Pons (tissue), 1 donor: ENCODE measurements around the gene AFMID.

Source experiments
- DNase-seq: peaks from one replicate; pipeline ENCODE4 v3.0.0-alpha.2; 2016; ENCODE audit warnings: low spot score

Gene AFMID

DNA sequence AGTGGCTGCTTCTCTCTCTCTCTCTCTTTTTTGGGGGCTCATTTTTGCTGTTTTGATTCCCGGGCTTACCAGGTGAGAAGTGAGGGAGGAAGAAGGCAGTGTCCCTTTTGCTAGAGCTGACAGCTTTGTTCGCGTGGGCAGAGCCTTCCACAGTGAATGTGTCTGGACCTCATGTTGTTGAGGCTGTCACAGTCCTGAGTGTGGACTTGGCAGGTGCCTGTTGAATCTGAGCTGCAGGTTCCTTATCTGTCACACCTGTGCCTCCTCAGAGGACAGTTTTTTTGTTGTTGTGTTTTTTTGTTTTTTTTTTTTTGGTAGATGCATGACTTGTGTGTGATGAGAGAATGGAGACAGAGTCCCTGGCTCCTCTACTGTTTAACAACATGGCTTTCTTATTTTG lies 36.6 kb downstream of the AFMID start:
- no peak for DNase-seq

DNA sequence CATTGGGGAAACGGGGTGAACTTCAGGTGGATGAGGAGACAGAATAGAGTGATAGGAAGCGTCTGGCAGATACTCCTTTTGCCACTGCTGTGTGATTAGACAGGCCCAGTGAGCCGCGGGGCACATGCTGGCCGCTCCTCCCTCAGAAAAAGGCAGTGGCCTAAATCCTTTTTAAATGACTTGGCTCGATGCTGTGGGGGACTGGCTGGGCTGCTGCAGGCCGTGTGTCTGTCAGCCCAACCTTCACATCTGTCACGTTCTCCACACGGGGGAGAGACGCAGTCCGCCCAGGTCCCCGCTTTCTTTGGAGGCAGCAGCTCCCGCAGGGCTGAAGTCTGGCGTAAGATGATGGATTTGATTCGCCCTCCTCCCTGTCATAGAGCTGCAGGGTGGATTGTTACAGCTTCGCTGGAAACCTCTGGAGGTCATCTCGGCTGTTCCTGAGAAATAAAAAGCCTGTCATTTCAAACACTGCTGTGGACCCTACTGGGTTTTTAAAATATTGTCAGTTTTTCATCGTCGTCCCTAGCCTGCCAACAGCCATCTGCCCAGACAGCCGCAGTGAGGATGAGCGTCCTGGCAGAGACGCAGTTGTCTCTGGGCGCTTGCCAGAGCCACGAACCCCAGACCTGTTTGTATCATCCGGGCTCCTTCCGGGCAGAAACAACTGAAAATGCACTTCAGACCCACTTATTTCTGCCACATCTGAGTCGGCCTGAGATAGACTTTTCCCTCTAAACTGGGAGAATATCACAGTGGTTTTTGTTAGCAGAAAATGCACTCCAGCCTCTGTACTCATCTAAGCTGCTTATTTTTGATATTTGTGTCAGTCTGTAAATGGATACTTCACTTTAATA lies 37.3 kb downstream of the AFMID start:
- DNase-seq: peak; percentile 67

DNA sequence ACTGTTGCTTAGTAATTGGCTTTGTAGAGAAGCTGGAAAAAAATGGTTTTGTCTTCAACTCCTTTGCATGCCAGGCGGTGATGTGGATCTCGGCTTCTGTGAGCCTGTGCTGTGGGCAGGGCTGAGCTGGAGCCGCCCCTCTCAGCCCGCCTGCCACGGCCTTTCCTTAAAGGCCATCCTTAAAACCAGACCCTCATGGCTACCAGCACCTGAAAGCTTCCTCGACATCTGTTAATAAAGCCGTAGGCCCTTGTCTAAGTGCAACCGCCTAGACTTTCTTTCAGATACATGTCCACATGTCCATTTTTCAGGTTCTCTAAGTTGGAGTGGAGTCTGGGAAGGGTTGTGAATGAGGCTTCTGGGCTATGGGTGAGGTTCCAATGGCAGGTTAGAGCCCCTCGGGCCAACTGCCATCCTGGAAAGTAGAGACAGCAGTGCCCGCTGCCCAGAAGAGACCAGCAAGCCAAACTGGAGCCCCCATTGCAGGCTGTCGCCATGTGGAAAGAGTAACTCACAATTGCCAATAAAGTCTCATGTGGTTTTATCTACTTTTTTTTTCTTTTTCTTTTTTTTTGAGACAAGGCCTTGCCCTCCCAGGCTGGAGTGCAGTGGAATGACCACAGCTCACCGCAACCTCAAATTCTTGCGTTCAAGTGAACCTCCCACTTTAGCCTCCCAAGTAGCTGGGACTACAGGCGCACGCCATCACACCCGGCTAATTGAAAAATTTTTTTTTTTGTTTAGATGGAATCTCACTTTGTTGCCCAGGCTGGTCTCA lies 38.1 kb downstream of the AFMID start:
- peak; percentile 63 for DNase-seq

DNA sequence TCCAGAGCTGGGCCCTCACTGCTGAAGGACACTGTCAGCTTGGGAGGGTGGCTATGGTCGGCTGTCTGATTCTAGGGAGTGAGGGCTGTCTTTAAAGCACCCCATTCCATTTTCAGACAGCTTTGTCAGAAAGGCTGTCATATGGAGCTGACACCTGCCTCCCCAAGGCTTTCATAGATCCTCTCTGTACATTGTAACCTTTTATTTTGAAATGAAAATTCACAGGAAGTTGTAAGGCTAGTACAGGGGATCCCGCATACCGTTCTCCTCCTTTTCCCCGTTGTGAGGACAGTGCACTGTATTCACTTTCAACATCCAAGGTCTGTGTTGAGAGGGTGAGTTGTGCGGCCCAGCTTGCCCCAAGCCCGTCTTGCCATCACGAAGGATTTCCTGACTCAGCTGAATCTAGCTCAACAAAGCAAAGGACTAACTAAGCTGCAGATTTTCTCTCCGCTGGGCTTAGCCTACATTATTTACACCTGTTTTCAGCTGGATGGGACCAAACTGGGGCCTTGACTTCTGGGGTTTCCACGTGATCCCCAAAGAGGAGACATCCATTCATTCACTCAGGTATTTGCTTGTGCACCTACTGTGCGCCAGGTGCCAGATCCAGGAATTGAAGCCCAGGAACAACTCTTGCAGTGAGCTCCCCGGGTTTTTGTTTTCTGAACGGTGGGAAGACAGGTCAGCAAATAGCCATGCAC lies 39.0 kb downstream of the AFMID start:
- DNase-seq: peak; percentile 8

DNA sequence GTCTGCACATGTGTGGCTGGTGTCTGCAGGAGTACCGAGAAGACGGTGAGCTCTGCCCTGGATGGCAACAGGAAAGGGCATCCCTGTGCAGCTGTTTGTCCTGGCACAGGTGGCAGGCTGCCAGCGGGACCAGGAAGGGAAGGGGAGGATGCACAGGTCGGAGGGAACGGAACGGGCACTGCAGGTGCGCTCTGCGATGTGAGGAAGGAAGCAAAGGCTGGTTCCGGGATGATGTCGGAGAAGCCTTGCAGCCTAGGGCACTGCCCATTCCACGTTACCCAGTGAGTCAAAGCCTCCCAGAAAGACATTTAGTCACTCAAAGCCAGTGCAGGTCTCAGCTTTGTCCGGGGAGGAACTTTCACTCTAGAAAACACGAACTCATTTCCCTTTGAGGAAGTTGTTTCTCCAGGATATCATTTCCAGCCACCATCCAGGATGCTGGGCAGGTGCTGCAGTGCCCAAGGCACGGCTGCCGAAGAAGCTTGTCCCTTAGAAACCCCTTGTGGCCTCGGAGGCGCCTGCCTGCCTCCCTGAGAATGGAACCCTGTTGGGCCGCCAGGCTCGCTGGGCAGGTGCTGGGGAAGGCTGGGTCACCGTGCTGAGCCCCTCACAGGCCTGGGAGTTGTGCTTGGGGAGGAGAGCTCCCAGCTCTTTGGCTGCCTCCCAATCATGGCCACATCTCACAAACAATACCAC lies 39.7 kb downstream of the AFMID start:
- peak; percentile 14 for DNase-seq

DNA sequence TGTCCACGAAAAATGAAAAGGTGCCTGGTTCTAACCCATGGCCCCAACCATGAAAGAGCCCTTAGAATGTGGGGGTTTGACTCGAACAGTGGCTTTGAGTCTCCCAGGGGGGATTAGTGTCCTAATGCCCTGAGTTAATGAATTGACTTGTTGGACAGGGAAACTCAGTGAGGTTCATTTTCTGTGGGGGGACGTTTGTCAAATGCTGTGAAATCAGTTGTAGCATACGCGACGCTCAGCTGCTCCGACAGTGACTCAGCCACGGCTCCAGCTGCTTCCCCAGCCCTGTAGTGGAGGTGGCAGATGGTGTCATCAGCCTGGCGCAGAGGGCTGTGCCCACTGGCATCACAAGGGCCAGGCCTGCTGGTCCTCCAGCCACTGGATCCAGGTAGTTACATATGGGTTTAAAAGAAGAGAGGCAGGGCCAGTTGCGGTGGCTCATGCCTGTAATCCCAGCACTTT lies 40.3 kb downstream of the AFMID start:
- peak; percentile 56 for DNase-seq

DNA sequence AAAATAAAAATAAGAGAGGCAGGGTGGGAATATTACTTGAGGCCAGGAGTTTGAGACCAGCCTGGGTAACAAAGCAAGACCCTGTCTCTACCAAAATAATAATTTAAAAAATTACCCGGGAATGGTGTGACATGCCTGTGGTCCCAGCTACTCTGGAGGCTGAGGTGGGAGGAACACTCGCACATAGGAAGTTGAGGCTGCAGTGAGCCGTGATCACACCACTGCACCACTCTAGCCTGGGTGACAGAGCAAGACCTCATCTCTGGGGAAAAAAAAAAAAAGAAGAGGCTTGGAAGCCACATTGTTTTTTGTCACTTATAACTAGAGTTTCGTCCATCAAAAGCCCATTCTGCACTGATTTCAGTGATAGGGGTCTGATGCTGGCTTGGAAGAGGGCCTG lies 41.0 kb downstream of the AFMID start:
- no peak for DNase-seq

DNA sequence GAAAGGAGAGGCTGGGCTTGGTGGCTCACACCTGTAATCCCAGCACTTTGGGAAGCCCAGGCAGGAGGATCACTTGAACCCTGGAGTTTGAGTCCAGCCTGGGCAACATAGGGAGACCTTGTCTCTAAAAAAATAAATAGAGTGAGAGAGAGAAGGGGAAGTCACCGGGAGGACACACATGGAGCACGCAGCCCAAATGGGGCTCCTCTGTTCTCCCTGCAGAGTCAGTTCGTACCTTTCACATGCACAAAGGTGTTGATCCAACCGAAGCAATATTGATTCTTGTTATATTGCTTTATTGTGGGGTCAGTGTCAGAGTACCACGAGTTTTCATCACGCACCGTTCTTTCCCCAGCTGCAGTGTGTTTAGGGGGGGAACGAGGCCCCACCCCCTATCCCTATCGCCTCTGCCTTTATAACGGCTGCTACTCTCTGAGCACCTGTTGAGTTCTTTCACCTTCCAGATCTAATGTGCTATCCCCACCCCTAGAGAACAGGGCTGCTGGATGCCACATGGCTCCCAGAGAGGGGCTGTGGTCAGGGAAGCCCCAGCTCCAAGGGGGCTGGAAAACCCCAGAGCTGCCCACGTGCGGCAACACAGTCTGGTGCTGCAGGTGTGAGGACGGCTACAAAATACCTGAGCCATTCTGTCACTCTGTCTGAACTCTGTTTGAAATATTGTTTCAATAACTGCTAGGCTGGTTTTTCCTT lies 43.2 kb downstream of the AFMID start:
- DNase-seq: no peak

DNA sequence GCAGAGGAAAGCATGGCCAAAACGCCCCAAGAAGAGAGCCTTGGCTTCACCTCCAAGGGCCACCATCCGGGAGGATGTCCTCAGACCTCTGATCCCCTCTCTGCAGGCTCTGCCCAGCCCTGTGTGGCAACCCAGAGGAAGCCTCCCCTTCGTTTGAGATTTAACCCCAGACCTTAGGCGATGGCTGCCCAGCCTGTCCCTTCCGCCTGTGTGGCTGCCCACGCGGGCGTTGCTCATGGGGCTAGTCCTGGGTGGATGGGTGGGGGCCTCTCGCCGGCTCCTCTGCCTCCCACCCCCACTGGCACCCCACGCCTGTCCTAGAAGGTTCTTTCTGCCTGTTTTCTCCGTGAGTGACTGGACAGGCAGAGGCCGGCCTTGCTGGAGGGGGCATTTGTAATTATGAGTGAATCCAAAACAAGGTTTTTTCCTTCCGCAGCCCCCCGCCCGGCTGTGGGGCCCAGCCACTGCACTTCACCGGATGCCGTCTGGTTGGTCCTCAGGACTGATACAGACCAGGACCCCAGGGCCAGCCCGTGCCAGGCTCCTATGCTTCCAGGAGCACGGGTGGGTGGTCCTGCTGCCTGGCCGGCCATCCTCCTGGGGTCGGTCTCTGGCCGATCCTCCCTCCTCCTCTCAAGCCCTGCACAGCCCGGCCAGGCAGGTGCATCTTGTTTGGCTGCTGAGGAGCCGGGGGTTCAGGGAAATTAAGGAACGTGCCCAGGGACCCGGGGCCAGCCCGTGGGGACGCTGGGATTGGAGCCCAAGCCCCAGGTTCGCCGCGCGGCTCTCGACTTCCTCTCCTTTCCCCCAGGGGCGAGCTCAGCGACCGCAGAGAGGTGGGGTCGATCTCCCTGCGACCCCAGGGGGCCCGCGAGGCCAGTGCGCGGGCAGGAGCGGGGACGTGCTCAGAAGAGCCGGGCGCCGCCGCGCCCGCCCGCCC lies 44.1 kb downstream of the AFMID start, which contains the start of gene TMEM235:
Gene TMEM235, plus strand, starts transcription at position 636 of the 940 bp plus-strand sequence. CDS start 393 bp downstream, outside the sequence.
- no peak for DNase-seq

DNA sequence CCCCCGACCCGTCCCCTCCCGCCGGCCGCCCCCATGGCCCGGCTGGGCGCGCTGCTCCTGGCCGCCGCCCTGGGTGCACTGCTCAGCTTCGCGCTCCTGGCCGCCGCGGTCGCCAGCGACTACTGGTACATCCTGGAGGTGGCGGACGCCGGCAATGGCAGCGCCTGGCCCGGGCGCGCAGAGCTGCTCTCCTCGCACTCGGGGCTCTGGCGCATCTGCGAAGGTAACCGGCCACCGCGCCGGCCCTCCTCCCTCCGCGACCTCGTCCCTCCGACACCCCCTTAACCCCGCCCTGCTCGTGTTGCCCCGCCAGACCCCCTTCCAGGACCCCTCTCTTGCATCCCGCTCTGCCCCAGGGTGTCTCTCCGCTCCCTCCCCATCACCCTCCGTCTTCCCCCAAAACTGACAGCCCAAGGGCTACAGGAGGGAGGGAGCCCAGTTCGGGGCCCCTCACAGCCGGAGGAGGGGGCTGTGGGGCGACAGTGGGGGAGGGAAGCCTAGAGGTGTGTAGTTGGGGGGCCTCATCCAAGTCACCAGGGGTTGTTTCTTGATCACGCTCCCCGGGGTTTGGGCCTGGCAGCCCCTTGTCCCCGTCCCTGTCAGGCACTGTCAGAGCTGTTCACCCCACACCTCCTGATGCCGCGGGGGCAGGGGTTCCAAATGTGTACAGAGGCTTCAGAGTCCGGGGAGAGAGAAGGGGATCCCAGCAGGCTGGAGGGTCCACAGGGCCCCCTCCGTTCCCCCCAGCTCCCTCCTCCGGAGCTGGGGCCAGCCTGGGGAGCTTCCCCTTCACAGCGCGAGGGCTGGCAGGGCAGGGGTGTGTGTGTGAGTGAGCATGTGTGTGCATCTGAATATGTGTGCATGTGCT lies 45.1 kb downstream of the AFMID start:
- no peak for DNase-seq

DNA sequence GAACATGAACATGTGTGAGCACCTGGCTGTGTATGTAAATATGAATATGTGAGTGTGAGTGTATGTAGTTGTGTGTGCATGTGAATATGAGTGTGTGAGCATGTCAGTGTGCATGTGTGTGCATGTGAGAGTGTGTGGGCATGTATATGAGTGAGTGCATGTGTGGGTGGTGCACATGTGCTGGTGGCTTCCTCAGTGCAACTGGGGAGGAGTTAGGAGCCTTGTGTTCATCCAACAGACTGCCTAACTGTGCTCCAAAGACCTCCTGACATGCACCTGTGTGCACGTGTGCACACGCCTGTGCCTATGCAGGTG lies 45.7 kb downstream of the AFMID start:
- DNase-seq: no peak

DNA sequence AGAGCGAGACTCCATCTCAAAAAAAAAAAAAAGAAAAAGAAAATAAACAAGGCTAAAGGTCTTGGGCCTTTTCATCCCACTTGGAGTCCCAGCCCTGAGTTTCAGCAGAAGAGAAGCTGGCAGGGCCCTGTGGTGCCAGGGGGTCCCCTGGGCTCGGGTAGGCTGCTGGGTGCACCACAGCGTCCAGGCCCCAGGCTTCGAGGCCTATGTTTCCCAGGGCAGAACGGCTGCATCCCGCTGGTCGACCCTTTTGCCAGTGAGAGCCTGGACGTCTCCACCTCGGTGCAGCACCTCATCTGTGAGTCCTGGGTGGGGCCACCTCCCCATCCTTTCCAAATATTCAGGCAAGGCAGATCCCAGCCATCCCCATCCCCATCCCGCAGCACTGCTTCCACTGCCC lies 46.5 kb downstream of the AFMID start:
- peak; percentile 2 for DNase-seq

DNA sequence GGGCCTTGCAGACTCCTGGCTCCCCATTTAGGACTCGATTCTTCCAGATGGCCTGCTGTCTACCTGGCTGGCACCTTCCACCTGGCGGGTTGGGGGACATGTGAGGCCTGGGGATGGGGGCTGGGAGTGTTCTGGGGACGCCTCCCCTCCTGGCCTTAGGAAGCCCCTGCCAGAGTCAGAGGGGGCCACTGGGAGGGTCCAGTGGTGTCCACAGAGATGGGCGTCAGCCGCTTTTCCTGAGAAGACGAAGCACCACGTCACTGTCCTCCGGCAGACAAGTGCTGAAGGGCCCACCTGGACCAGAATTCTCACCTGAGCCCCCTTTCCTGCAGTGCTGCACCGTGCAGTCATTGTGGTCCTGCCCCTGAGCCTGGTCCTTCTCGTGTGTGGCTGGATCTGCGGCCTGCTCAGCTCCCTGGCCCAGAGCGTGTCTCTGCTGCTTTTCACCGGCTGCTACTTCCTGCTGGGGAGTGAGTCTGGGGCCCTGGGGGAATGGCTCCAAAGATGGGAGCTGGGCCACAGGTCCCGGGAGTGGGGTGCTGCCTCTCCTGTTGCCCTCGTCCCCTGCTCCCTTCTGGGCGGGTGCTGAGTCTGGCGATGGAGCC lies 47.2 kb downstream of the AFMID start:
- DNase-seq: no peak

DNA sequence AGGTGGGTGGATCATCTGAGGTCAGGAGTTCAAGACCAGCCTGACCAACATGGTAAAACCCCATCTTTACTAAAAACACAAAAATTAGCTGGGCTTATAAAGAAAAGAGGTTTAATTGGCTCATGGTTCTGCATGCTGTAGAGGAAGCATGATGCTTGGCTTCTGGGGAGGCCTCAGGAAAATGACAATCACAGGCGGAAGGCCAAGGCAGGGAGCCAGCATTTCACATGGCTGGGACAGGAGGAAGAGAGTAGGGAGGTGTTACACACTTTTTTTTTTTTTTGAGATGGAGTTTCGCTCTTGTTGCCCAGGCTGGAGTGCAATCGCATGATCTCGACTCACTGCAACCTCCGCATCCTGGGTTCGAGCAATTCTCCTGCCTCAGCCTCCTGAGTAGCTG lies 47.9 kb downstream of the AFMID start:
- DNase-seq: peak; percentile 90

DNA sequence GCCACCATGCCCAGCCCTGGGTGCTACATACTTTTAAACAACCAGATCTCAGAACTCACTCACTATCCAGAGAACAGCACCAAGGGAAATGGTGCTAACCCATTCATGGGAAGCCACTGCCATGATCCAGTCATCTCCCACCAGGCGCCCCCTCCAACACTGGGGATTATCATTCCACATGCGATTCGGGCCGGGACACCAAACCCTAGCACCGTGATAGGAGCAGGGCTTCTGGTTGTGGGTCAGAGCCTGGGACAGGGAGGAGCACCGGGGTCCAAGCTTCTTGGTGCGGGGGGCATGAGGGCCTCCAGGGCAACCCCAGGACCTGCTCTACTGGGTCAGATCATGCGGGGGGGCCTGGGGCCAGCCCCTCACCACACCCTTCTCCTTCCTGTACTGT lies 48.7 kb downstream of the AFMID start:
- no peak for DNase-seq

DNA sequence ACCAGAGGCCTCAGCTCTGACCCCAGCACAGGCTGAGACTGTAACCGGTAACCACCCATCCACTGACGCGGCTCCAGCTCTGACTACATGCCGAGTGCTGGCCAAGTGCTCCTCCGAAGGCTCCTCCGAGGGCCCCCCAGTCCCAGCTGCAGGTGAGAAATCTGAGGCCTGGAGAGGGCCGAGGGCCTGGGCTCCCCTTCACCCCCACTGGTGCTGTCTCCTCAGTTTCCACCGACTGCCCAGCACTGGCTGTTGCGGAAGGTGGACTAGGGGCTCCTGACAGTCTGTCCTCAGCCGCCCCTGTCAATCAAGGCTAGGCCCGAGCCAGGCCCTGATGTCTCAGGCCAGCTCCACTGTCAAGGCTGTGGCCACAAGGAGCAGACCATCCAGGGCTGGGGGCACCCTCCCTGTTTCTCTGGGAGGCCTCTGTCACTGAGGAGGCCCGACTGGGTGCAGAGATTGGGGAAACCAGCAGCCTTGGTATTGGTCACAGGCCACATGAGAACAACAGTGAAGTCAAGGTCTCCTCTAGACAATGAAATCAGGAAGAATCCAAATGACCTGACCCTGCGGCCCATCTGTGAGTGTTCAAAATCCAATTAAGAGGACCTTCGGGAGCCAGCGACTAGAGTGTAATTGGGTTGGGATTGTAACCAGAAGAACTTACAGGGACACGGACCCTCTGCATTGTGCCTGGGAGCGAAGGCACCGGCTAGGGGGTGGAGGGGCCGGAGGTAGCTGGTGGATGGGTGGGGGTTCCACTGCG lies 49.4 kb downstream of the AFMID start:
- DNase-seq: no peak

DNA sequence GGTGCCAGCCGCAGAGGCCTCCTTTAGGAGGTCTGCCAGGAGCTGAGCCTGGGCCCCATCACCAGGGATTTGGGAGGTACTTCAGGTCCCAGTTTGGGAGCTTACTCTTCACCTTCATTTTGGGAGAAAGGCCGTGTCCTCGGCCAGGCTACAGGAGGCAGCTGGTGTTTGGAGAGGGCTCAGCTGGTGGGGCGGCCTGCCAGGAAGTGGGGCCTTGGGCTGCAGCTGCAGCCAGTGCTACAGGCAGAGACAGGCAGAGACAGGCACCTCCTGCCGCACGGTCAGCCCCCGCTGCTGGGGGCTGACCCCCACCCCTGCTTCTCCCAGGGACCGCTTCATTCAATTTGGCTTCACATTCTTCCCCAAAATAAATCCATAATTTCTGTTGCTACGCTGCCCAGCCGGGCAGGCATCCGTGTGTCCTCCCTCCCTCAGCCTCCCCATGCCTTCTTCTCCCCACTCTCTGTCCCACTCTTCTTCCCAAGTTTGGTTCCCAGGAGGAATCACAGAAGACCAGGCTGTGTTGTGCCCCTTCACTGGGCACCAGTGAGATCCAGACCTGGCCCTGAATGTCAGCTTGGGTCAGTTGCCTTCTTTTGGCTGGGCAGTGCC lies 50.3 kb downstream of the AFMID start:
- peak; percentile 93 for DNase-seq
